ENCODE results near the gene WFIKKN1. TPM values are rescaled to one million over a fixed set of nuclear protein-coding genes. Genes with fewer than 3 reads are reported as not detected.
A peak's percentile ranks its signal among the peaks of the same experiment; 100 is the strongest.

WFIKKN1 gene
- total and polyA plus RNA-seq, 2 of the 4 experiments (the other 2 are of a cell fraction), result 0.10 TPM; not detected in 1

DNA sequence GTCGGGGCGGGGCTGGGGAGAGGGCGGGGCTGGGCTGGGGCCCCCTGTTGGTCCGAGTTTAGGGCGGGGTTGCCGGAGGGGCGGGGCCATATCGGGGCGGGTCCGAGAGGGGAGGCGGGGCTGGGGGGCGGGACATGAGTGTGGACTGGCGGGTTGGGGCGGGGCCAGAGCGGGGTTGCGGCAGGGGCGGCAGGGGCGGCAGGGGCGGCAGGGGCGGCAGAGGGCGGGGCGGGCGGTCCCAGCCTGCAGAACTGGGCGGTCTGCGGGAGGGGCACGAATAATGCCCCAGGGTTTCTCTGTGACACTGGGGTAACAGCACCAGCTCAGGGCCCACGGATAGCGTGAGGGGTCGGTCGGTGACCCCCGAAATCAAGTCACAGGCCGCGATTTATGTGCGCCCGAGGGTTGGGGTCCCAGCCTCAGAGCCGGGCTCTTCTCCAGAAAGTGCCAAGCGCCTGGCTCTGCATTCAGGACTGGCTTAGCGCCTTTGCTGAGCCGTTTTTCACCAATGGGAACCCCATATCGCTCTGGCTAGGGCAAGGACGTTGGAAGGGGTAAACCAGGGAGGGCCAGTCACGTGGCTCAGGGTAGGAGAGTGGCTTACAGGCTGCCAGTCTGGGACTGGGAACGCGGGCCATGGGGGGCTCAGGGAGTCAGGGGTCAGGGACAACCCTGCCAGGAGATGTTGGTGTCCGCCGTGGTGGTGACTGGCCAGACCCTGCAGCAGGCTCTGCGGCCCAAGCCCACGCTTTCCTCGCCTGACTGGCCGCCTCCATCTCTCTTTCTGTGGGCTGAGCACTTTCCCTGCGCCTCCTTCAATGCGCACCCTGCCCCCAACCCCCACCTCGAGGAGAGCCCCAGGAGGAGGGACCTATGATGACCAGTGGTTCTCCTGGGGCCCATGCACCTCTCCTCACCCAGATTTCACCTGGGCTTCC, 6.6 kb downstream of the WFIKKN1 start:
- peak; percentile 81 for DNase-seq
- POLR2A ChIA-PET (ENCODE audit: unreplicated experiment), result no interaction called here
- in situ Hi-C loops (cut with MboI; ENCODE audit: low sequenced_read_pairs), result no loop called here
- TF ChIP-seq MAZ (IDR thresholded peaks at IDR 0.05; ENCODE audit: borderline replicate concordance, low read depth, low read length), result no peak
- TF ChIP-seq FOS (IDR thresholded peaks at IDR 0.05; ENCODE audit: low read depth, low read length), result no peak
- no peak for TF ChIP-seq NFE2L2 (IDR thresholded peaks at IDR 0.05; ENCODE audit: low read depth, low read length)
- no peak for TF ChIP-seq MXI1 (IDR thresholded peaks at IDR 0.05; ENCODE audit: borderline replicate concordance, low read depth, low read length)
- TF ChIP-seq RAD21 (IDR thresholded peaks at IDR 0.05; ENCODE audit: low read length), result no peak
- TF ChIP-seq CHD1 (IDR thresholded peaks at IDR 0.05; ENCODE audit: low read depth, low read length), result no peak
- TF ChIP-seq, protein P1, sequence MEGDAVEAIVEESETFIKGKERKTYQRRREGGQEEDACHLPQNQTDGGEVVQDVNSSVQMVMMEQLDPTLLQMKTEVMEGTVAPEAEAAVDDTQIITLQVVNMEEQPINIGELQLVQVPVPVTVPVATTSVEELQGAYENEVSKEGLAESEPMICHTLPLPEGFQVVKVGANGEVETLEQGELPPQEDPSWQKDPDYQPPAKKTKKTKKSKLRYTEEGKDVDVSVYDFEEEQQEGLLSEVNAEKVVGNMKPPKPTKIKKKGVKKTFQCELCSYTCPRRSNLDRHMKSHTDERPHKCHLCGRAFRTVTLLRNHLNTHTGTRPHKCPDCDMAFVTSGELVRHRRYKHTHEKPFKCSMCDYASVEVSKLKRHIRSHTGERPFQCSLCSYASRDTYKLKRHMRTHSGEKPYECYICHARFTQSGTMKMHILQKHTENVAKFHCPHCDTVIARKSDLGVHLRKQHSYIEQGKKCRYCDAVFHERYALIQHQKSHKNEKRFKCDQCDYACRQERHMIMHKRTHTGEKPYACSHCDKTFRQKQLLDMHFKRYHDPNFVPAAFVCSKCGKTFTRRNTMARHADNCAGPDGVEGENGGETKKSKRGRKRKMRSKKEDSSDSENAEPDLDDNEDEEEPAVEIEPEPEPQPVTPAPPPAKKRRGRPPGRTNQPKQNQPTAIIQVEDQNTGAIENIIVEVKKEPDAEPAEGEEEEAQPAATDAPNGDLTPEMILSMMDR (conservative IDR thresholded peaks at IDR 0.05; ENCODE audit: low read depth, low read length), result no peak
- no peak for TF ChIP-seq BHLHE40 (IDR thresholded peaks at IDR 0.05; ENCODE audit: low read depth, low read length)
- TF ChIP-seq SMC3 (IDR thresholded peaks at IDR 0.05; ENCODE audit: low read depth, low read length), result no peak
- no peak for TF ChIP-seq RFX5 (IDR thresholded peaks at IDR 0.05; ENCODE audit: low read depth, low read length)
- TF ChIP-seq, protein P2, sequence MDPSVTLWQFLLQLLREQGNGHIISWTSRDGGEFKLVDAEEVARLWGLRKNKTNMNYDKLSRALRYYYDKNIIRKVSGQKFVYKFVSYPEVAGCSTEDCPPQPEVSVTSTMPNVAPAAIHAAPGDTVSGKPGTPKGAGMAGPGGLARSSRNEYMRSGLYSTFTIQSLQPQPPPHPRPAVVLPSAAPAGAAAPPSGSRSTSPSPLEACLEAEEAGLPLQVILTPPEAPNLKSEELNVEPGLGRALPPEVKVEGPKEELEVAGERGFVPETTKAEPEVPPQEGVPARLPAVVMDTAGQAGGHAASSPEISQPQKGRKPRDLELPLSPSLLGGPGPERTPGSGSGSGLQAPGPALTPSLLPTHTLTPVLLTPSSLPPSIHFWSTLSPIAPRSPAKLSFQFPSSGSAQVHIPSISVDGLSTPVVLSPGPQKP (IDR thresholded peaks at IDR 0.05; ENCODE audit: borderline replicate concordance, low read depth, low read length), result no peak
- TF ChIP-seq, protein P3, sequence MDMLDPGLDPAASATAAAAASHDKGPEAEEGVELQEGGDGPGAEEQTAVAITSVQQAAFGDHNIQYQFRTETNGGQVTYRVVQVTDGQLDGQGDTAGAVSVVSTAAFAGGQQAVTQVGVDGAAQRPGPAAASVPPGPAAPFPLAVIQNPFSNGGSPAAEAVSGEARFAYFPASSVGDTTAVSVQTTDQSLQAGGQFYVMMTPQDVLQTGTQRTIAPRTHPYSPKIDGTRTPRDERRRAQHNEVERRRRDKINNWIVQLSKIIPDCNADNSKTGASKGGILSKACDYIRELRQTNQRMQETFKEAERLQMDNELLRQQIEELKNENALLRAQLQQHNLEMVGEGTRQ (IDR thresholded peaks at IDR 0.05; ENCODE audit: low read depth, low read length), result no peak

More for the DNA sequence above, 6.6 kb downstream of the WFIKKN1 start:
- peaks cover 8% of the 10 kb centered on the region; the same call in 1 of the 2 replicates for H3K9me1 ChIP-seq (ENCODE audit: insufficient read depth, low read length)
- H2AK9ac ChIP-seq (replicated peaks; ENCODE audit: low read depth, low read length, poor library complexity), result peak overlapping the region; percentile 47
- H4K5ac ChIP-seq (ENCODE audit: low read depth, low read length), result peak overlapping the region; percentile 32; the same call in 1 of the 2 replicates
- H3K4me3 ChIP-seq (ENCODE audit: insufficient read depth, low read depth, low read length), result peak overlapping the region; percentile 97
- no TSS peak for BruUV-seq (replicated peaks)
- no peaks in the 10 kb centered on the region for H3K27me3 ChIP-seq (ENCODE audit: control insufficient read depth, insufficient read depth, low read length)
- peak overlapping the region; percentile 100 for H2AFZ ChIP-seq (replicated peaks; ENCODE audit: low read length, poor library complexity)
- peaks cover 11% of the 10 kb centered on the region for H3K4me1 ChIP-seq (ENCODE audit: control insufficient read depth, insufficient read depth, low read length)
- dilution Hi-C loops (cut with HindIII; ENCODE audit: low sequenced_read_pairs, unreplicated experiment), result no loop called here
- peak overlapping the region; percentile 89 for H3K4me2 ChIP-seq (ENCODE audit: low read depth, low read length)
- H3K27ac ChIP-seq (ENCODE audit: insufficient read depth, low read length), result no peak overlapping the region; the same call in 1 of the 2 replicates
- no peak overlapping the region for H4K91ac ChIP-seq (ENCODE audit: insufficient read depth, low read depth, low read length)
- intact Hi-C loops (cut with micrococcal nuclease), result loop anchor here (2.0 to 5.0 kb wide), 2 partner anchors 49 to 110 kb away; partner anchors contain the start of gene CAPN15
- peak overlapping the region; percentile 69 for H3K4ac ChIP-seq (ENCODE audit: low read depth, low read length)
- H3K9me3 ChIP-seq (ENCODE audit: control insufficient read depth, insufficient read depth, low read length), result no peaks in the 10 kb centered on the region
- no peak overlapping the region for H3K56ac ChIP-seq (ENCODE audit: extremely low read depth, insufficient read depth, low read length)
- H3K18ac ChIP-seq (ENCODE audit: low read depth, low read length), result no peak overlapping the region
- 0 out of 2 replicates have a peak overlapping the region, but pooled peaks have one; percentile 11 for H2AK5ac ChIP-seq (ENCODE audit: low read depth, low read length)
- ATAC-seq (ENCODE audit: low read depth), result peak; percentile 70
- no peak overlapping the region for H2BK120ac ChIP-seq (ENCODE audit: low read depth, low read length)
- CTCF ChIA-PET, result no interaction called here
- WGBS, 2 experiments (ENCODE audit: extremely low coverage in 2 of 2, insufficient read length in 1 of 2), result 29% methylated on average over 15 of the region's 53 CpGs; no CpG with 5 or more reads in 1 of the 2 experiments
- peaks cover 12% of the 10 kb centered on the region; the same call in 1 of the 2 replicates for H3K36me3 ChIP-seq (ENCODE audit: control insufficient read depth, insufficient read depth, low read length)
- no peak overlapping the region for H3K14ac ChIP-seq (replicated peaks; ENCODE audit: low read depth, low read length)
- H2BK20ac ChIP-seq (ENCODE audit: low read depth, low read length), result no peak overlapping the region
- H3K23ac ChIP-seq (ENCODE audit: low read depth, low read length), result no peak overlapping the region
- peak overlapping the region; percentile 93; the same call in 1 of the 2 replicates for H3K9ac ChIP-seq (ENCODE audit: low read depth, low read length)
- H4K8ac ChIP-seq (ENCODE audit: low read depth in 2 of 2, low read length in 2 of 2), result peak overlapping the region in 1 of 2 experiments; percentile 70; a peak in 1 of 4 replicates
- peak overlapping the region; percentile 97 for H2BK5ac ChIP-seq (ENCODE audit: low read depth, low read length, poor library complexity, severe bottlenecking)
- peaks cover 4% of the 10 kb centered on the region for H4K20me1 ChIP-seq (ENCODE audit: insufficient read depth, low read length)
- no peak overlapping the region for H2BK15ac ChIP-seq (ENCODE audit: low read depth, low read length)
- H3K79me1 ChIP-seq (ENCODE audit: low read depth in 1 of 2, low read length in 2 of 2), result peaks cover 0 to 27% of the 10 kb centered on the region in 2 experiments; a peak in 2 of 4 replicates
